GM21367 (cell line): ENCODE data around the gene CNFN.
A peak's percentile ranks its signal among the peaks of the same experiment; 100 is the strongest.

Experiments
- ATAC-seq: cut with Tn5 transposase; IDR thresholded peaks from one replicate; pipeline ENCODE4 v1.9.1; 2021; ENCODE audit not compliant: unreplicated experiment

Gene CNFN

GRCh38 chr19:42389899-42390298 lies at the start of gene CNFN:
CNFN (minus strand) TSS chr19:42390297; CDS start chr19:42389037, 1,260 bp downstream.
- no peak for ATAC-seq

- ATAC-seq: no peak
Observed at GRCh38 chr19:42436006-42436405, 45.9 kb upstream of the CNFN start.

GRCh38 chr19:42435316-42435715 lies 45.2 kb upstream of the CNFN start:
- no peak for ATAC-seq

GRCh38 chr19:42433503-42434260 lies 43.6 kb upstream of the CNFN start:
- ATAC-seq: no peak

GRCh38 chr19:42431486-42431885 lies 41.4 kb upstream of the CNFN start:
- ATAC-seq: no peak

GRCh38 chr19:42428676-42429075 lies 38.6 kb upstream of the CNFN start:
- ATAC-seq: no peak

GRCh38 chr19:42427313-42427712 lies 37.2 kb upstream of the CNFN start, which contains the start of gene LIPE:
LIPE (minus strand) TSS chr19:42427388; CDS start chr19:42427149, 239 bp downstream.
- ATAC-seq: no peak

GRCh38 chr19:42426643-42427042 lies 36.5 kb upstream of the CNFN start:
- no peak for ATAC-seq

GRCh38 chr19:42424712-42425131 lies 34.6 kb upstream of the CNFN start:
- ATAC-seq: no peak

GRCh38 chr19:42424345-42424707 lies 34.2 kb upstream of the CNFN start:
- ATAC-seq: no peak

- ATAC-seq: peak; percentile 64
Observed at GRCh38 chr19:42423462-42424344, 33.6 kb upstream of the CNFN start.

- peak; percentile 22 for ATAC-seq
Observed at GRCh38 chr19:42422901-42423461, 32.9 kb upstream of the CNFN start.

- ATAC-seq: no peak
Observed at GRCh38 chr19:42422092-42422900, 32.2 kb upstream of the CNFN start.

GRCh38 chr19:42421591-42422031 lies 31.5 kb upstream of the CNFN start:
- no peak for ATAC-seq

- ATAC-seq: no peak
Observed at GRCh38 chr19:42421101-42421500, 31.0 kb upstream of the CNFN start.

- ATAC-seq: no peak
Observed at GRCh38 chr19:42420055-42420544, 30.0 kb upstream of the CNFN start.

- ATAC-seq: no peak
Observed at GRCh38 chr19:42419309-42419708, 29.2 kb upstream of the CNFN start.

GRCh38 chr19:42412661-42413076 lies 22.6 kb upstream of the CNFN start:
- no peak for ATAC-seq

- ATAC-seq: no peak
Observed at GRCh38 chr19:42412227-42412626, 22.1 kb upstream of the CNFN start.

GRCh38 chr19:42411581-42412178 lies 21.6 kb upstream of the CNFN start:
- ATAC-seq: no peak
